GM12878 (cell line): Measurements from ENCODE around the gene DRC1. TPM values are rescaled to one million over a fixed set of nuclear protein-coding genes. Genes with fewer than 3 reads are reported as not detected.

Experiments used
- ATAC-seq: fragments of 200-7000 bp; cut with Tn5 transposase; 3 replicates; pipeline ENCODE4 v1.9.1; 2020; ENCODE audit warnings: mild to moderate bottlenecking, moderate library complexity
- BruUV-seq: library from RNA; stranded (reverse); fragments of 400-500 nt; replicated peaks from 2 replicates; lab custom pipeline; 2021; lab: Mats Ljungman, UMichigan
- CTCF ChIA-PET: fragments of 300-600 bp; sonication (Branson Sonifier 250); formaldehyde crosslinking; extraction: SDS; loops from one replicate; lab custom pipeline; 2021; ENCODE audit warnings: inconsistent platforms; lab: Yijun Ruan, JAX
- POLR2A ChIA-PET: fragments of 350-600 bp; formaldehyde crosslinking; extraction: SDS; loops from one replicate; lab custom pipeline; 2021; ENCODE audit warnings: inconsistent platforms; lab: Charles Lee
- RAD21 ChIA-PET: fragments of 300-600 bp; sonication (Branson Sonifier 250); formaldehyde crosslinking; loops from one replicate; lab custom pipeline; 2023; ENCODE audit warnings: antibody characterized with exemption; ENCODE audit not compliant: unreplicated experiment; lab: Charles Lee
- SMC1A ChIA-PET: fragments of 300-600 bp; sonication (Branson Sonifier 250); formaldehyde crosslinking; loops from one replicate; lab custom pipeline; 2023; ENCODE audit not compliant: unreplicated experiment, uncharacterized antibody; lab: Charles Lee
- DNase-seq: peaks from one replicate; pipeline ENCODE4 v3.0.0-alpha.2; 2011; ENCODE audit warnings: low read depth, low spot score
- FAIRE-seq: peaks from 3 replicates; lab custom pipeline; 2011; peaks lifted over from hg19 to GRCh38; lab: Jason Lieb, UNC
- H2AFZ ChIP-seq: 2 replicates; pipeline ENCODE4 v1.6.0; 2011; ENCODE audit warnings: low read depth, low read length, control low read depth; ENCODE audit not compliant: control insufficient read depth
- H3K27ac ChIP-seq: 2 replicates; pipeline ENCODE4 v1.5.1; 2011; ENCODE audit warnings: control low read depth; ENCODE audit not compliant: control insufficient read depth, insufficient read depth
- H3K27me3 ChIP-seq, 2 experiments: replicated peaks in 1 of 2; 2 replicates each; pipeline versions ENCODE4 v1.6.0 to v1.6.1; 2011; ENCODE audit warnings: low read length in 1 of 2; ENCODE audit not compliant: control insufficient read depth in 2 of 2, insufficient read depth in 2 of 2
- H3K36me3 ChIP-seq, 2 experiments: 2 replicates each; pipeline ENCODE4 v1.5.1; 2011; ENCODE audit warnings: low read length in 1 of 2; ENCODE audit not compliant: control insufficient read depth in 2 of 2, insufficient read depth in 2 of 2
- H3K4me1 ChIP-seq: 2 replicates; pipeline ENCODE4 v1.6.1; 2011; ENCODE audit warnings: mild to moderate bottlenecking, low read length, moderate library complexity, mixed read lengths; ENCODE audit not compliant: control insufficient read depth, insufficient read depth
- H3K4me2 ChIP-seq: 2 replicates; pipeline ENCODE4 v1.6.0; 2011; ENCODE audit warnings: control low read depth; ENCODE audit not compliant: control insufficient read depth, insufficient read depth
- H3K4me3 ChIP-seq: fragments of 200-600 bp; sonication (generic); 2 replicates; pipeline ENCODE4 v1.5.1; 2016
- H3K79me2 ChIP-seq: 2 replicates; pipeline ENCODE4 v1.6.0; 2011; ENCODE audit warnings: low read length; ENCODE audit not compliant: control insufficient read depth, insufficient read depth
- H3K9ac ChIP-seq: 2 replicates; pipeline ENCODE4 v1.8.0; 2011; ENCODE audit warnings: low read length, control low read depth, mixed read lengths; ENCODE audit not compliant: control insufficient read depth, insufficient read depth
- H3K9me3 ChIP-seq: replicated peaks from 3 replicates; pipeline ENCODE4 v1.5.1; 2011; ENCODE audit warnings: mild to moderate bottlenecking, low read length; ENCODE audit not compliant: control insufficient read depth, insufficient read depth
- H4K20me1 ChIP-seq: 2 replicates; pipeline ENCODE4 v1.6.0; 2011; ENCODE audit not compliant: control insufficient read depth, insufficient read depth
- FOXM1 ChIP-seq: IDR thresholded peaks from 2 replicates; pipeline ENCODE4 v1.6.1; 2012; ENCODE audit warnings: low read depth, mild to moderate bottlenecking, inconsistent platforms, low read length, moderate library complexity
- KLF5 ChIP-seq: fragments of 450-650 bp; IDR thresholded peaks from 2 replicates; pipeline ENCODE4 v1.6.1; 2014; ENCODE audit warnings: mild to moderate bottlenecking; ENCODE audit not compliant: partially characterized antibody
- NR2C1 ChIP-seq: fragments of 450-650 bp; IDR thresholded peaks from 2 replicates; pipeline ENCODE4 v1.6.1; 2017; ENCODE audit warnings: antibody characterized with exemption, mild to moderate bottlenecking, moderate library complexity
- WGBS: methylation state at CpG from one replicate; pipeline ENCODE4 v1.1.6; 2016; ENCODE audit warnings: low lambda C conversion rate; ENCODE audit not compliant: insufficient replicate concordance, insufficient coverage; ENCODE audit errors: missing lambda C conversion rate; 5-methylcytosine and 5-hydroxymethylcytosine counted together
- in situ Hi-C: fragments of 300-500 bp; cut with MboI; formaldehyde crosslinking; loops from 9 replicates; pipeline ENCODE4 v1.14.3; 2018; ENCODE audit warnings: mixed read lengths
- intact Hi-C: fragments of 100-400 bp; cut with micrococcal nuclease; formaldehyde crosslinking; loops from one replicate; pipeline ENCODE4 v1.14.2; 2022; ENCODE audit not compliant: unreplicated experiment
- polyA plus RNA-seq, 11 experiments: library from polyadenylated mRNA; depleted of rRNA in 4 of 11; unstranded in 6 of 11; stranded (reverse) in 5 of 11; fragments of >200 nt; fragmentation: Nextera tagmentation in 4 of 11; fragmentation: Illumina TruSeq in 1 of 11; extraction: Ambion mirVana in 4 of 11; extraction: Trizol in 1 of 11; gene quantifications; 1 replicate in 1 of 11; 2 replicates in 10 of 11; pipeline versions ENCODE4 v1.2.1 to v1.2.3, GENCODE V29; 2011 to 2016; ENCODE audit warnings: inconsistent platforms in 2 of 11, missing spikeins in 2 of 11, low read depth in 1 of 11
- total RNA-seq, 4 experiments: library from RNA; depleted of rRNA in 3 of 4; stranded (reverse); fragments of >200 nt in 3 of 4; fragmentation: Illumina TruSeq in 1 of 4; extraction: Trizol in 1 of 4; gene quantifications; 2 replicates each; pipeline versions ENCODE4 v1.2.1 to v1.2.3, GENCODE V29; 2013 to 2021
- TF ChIP-seq, protein P1 (sequence below): IDR thresholded peaks from 2 replicates; pipeline ENCODE4 v1.6.1; 2012; ENCODE audit warnings: low read length, inconsistent platforms
- TF ChIP-seq, protein P2 (sequence below): fragments of 450-650 bp; IDR thresholded peaks from 2 replicates; pipeline ENCODE4 v1.6.1; 2017; ENCODE audit warnings: mild to moderate bottlenecking, moderate library complexity

Gene DRC1
- total and polyA plus RNA-seq, 10 of the 15 experiments (the other 5 are each of a cell fraction or from before 2014, with no cell fraction given): 0.03 TPM; not detected in 9

DNA sequence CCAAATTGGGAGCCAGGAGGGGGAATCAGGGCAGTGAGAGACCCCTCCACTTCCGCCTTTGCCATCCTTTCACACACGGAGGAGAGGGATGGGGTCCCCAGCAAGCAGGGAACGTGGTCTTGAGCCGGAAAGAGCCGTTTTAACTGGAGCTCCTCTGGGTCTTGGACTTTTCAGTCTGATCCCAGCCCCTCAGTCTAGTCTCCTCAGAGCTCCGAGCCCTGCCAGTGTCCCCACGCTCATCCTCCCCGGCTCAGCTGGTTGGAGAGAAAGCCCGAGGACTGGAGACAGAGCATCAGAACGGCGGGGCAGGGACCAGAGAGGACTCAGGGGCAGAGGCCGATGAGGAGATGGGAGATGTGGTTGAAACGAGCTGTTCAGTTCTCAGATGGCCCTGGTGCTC, 102.3 kb downstream of the DRC1 start:
- Histone ChIP-seq H3K79me2 (no peaks in the 10 kb centered on the region), H3K4me3 (no peak overlapping the region), H3K4me1 (no peaks in the 10 kb centered on the region; the same call in 1 of the 2 replicates), H3K4me2 (peak overlapping the region; percentile 94), H3K36me3 (no peaks in the 10 kb centered on the region), H4K20me1 (no peaks in the 10 kb centered on the region), H3K27me3 (peaks cover 0 to 7% of the 10 kb centered on the region in 2 experiments; a peak in 3 of 4 replicates), H3K9ac (peak overlapping the region; percentile 48; the same call in 1 of the 2 replicates), H2AFZ (peak overlapping the region; percentile 90), H3K27ac (no peak overlapping the region), H3K9me3 (no peaks in the 10 kb centered on the region)
- ChIA-PET CTCF (interaction anchor here (0.6 to 1.0 kb wide), 3 partner anchors 13 to 118 kb away, joined by 3 to 4 read pairs (median 3); no protein-coding TSS in a partner anchor), SMC1A (no interaction called here), POLR2A (no interaction called here), RAD21 (no interaction called here)
- no peak for FAIRE-seq
- no peak for ATAC-seq
- 43% methylated on average over 13 of the region's 13 CpGs for WGBS
- BruUV-seq: no TSS peak
- no peak for DNase-seq
- in situ Hi-C loops: no loop called here
- no peak for TF ChIP-seq NR2C1
- no peak for TF ChIP-seq FOXM1
- TF ChIP-seq KLF5: no peak
- TF ChIP-seq, protein P1, sequence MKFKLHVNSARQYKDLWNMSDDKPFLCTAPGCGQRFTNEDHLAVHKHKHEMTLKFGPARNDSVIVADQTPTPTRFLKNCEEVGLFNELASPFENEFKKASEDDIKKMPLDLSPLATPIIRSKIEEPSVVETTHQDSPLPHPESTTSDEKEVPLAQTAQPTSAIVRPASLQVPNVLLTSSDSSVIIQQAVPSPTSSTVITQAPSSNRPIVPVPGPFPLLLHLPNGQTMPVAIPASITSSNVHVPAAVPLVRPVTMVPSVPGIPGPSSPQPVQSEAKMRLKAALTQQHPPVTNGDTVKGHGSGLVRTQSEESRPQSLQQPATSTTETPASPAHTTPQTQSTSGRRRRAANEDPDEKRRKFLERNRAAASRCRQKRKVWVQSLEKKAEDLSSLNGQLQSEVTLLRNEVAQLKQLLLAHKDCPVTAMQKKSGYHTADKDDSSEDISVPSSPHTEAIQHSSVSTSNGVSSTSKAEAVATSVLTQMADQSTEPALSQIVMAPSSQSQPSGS: no peak
- intact Hi-C loops: loop anchor here (5.0 to 10.0 kb wide), 2 partner anchors 73 to 241 kb away; no protein-coding TSS in a partner anchor

DNA sequence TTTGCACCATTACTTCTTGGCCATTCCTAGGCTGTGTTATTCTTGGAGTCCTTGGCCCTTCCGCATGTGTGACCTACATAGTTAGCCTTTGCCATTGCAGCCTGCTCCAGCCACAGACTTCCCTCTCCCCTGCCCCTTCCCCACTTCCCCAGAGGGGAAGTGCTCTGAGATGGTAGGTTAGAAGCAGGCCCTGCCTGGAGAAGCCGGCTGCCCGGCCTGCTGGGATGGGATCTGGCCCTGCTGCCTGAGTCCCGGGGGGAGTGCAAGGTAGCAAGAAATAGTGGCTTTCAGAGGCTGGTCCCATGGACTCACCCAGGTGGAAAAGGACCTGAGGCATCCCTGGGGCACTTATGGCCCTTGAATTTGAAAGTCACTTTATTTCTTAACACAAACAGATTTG, 104.6 kb downstream of the DRC1 start:
- no peaks in the 10 kb centered on the region; the same call in 1 of the 2 replicates for H3K4me1 ChIP-seq
- no peaks in the 10 kb centered on the region for H3K9me3 ChIP-seq
- ChIA-PET RAD21 (no interaction called here), POLR2A (no interaction called here), SMC1A (no interaction called here)
- no TSS peak for BruUV-seq
- H3K27me3 ChIP-seq: peaks cover 3 to 8% of the 10 kb centered on the region in 2 experiments
- no peaks in the 10 kb centered on the region for H3K36me3 ChIP-seq
- no peaks in the 10 kb centered on the region for H4K20me1 ChIP-seq
- no peak overlapping the region for H3K9ac ChIP-seq
- no peak overlapping the region for H2AFZ ChIP-seq
- intact Hi-C loops: loop anchor here (10.0 kb wide), 1 partner anchor 239 kb away; no protein-coding TSS in a partner anchor
- no peak overlapping the region for H3K4me3 ChIP-seq
- no peaks in the 10 kb centered on the region for H3K79me2 ChIP-seq
- DNase-seq: no peak
- TF ChIP-seq, protein P2, sequence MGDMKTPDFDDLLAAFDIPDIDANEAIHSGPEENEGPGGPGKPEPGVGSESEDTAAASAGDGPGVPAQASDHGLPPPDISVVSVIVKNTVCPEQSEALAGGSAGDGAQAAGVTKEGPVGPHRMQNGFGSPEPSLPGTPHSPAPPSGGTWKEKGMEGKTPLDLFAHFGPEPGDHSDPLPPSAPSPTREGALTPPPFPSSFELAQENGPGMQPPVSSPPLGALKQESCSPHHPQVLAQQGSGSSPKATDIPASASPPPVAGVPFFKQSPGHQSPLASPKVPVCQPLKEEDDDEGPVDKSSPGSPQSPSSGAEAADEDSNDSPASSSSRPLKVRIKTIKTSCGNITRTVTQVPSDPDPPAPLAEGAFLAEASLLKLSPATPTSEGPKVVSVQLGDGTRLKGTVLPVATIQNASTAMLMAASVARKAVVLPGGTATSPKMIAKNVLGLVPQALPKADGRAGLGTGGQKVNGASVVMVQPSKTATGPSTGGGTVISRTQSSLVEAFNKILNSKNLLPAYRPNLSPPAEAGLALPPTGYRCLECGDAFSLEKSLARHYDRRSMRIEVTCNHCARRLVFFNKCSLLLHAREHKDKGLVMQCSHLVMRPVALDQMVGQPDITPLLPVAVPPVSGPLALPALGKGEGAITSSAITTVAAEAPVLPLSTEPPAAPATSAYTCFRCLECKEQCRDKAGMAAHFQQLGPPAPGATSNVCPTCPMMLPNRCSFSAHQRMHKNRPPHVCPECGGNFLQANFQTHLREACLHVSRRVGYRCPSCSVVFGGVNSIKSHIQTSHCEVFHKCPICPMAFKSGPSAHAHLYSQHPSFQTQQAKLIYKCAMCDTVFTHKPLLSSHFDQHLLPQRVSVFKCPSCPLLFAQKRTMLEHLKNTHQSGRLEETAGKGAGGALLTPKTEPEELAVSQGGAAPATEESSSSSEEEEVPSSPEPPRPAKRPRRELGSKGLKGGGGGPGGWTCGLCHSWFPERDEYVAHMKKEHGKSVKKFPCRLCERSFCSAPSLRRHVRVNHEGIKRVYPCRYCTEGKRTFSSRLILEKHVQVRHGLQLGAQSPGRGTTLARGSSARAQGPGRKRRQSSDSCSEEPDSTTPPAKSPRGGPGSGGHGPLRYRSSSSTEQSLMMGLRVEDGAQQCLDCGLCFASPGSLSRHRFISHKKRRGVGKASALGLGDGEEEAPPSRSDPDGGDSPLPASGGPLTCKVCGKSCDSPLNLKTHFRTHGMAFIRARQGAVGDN: no peak
- TF ChIP-seq, all 136 proteins: peak for 0
- in situ Hi-C loops: no loop called here
- FAIRE-seq: no peak
- Histone ChIP-seq H3K4me2 (no peak overlapping the region), H3K27ac (no peak overlapping the region)
- WGBS: 70% methylated on average over 4 of the region's 4 CpGs
- no peak for ATAC-seq
- CTCF ChIA-PET: no interaction called here
